SK-N-SH treated with all-trans-retinoic acid at 6 μM for 48 hours (cell line): Measurements from ENCODE around the gene FGG.

Source experiments
- ATAC-seq: fragments of 200-7000 bp; cut with Tn5 transposase; 3 replicates; pipeline ENCODE4 v1.9.1; 2020; ENCODE audit warnings: mild to moderate bottlenecking, moderate library complexity
- ARNTL ChIP-seq: fragments of 450-650 bp; formaldehyde crosslinking; IDR thresholded peaks from 2 replicates; pipeline ENCODE4 v1.5.0; 2020; ENCODE audit warnings: low read depth, mild to moderate bottlenecking, moderate library complexity, borderline replicate concordance
- BACH2 ChIP-seq: fragments of 250-450 bp; sonication (Bioruptor Pico); IDR thresholded peaks from 2 replicates; pipeline ENCODE4 v1.9.0; 2021; ENCODE audit warnings: mild to moderate bottlenecking, borderline replicate concordance
- CSDC2 ChIP-seq: fragments of 250-450 bp; sonication (Bioruptor Pico); IDR thresholded peaks from 2 replicates; pipeline ENCODE4 v1.5.0; 2020; ENCODE audit warnings: mild to moderate bottlenecking, moderate library complexity
- CSRNP3 ChIP-seq: fragments of 250-450 bp; sonication (Bioruptor Pico); IDR thresholded peaks from 2 replicates; pipeline ENCODE4 v1.5.1; 2021; ENCODE audit warnings: mild to moderate bottlenecking, moderate library complexity
- ESRRG ChIP-seq: fragments of 250-450 bp; sonication (Bioruptor Pico); IDR thresholded peaks from 2 replicates; pipeline ENCODE4 v1.6.1; 2021; ENCODE audit warnings: mild to moderate bottlenecking
- GLIS3 ChIP-seq: fragments of 250-450 bp; sonication (Bioruptor Pico); IDR thresholded peaks from 2 replicates; pipeline ENCODE4 v1.5.0; 2020; ENCODE audit warnings: mild to moderate bottlenecking, moderate library complexity
- ISL1 ChIP-seq: fragments of 250-450 bp; sonication (Bioruptor Pico); IDR thresholded peaks from 2 replicates; pipeline ENCODE4 v2.1.2; 2022; ENCODE audit warnings: mild to moderate bottlenecking, moderate library complexity
- OSR1 ChIP-seq: fragments of 250-450 bp; sonication (Bioruptor Pico); IDR thresholded peaks from 2 replicates; pipeline ENCODE4 v1.8.0; 2022; ENCODE audit warnings: moderate library complexity, mild to moderate bottlenecking, inconsistent platforms
- PATZ1 ChIP-seq: fragments of 250-450 bp; sonication (Bioruptor Pico); IDR thresholded peaks from 2 replicates; pipeline ENCODE4 v1.8.0; 2020; ENCODE audit warnings: mild to moderate bottlenecking, moderate library complexity, borderline replicate concordance
- POU6F1 ChIP-seq: fragments of 250-450 bp; sonication (Bioruptor Pico); IDR thresholded peaks from 2 replicates; pipeline ENCODE4 v1.8.0; 2021; ENCODE audit warnings: low read depth, mild to moderate bottlenecking, moderate library complexity, borderline replicate concordance
- PPARA ChIP-seq: fragments of 250-450 bp; sonication (Bioruptor Pico); IDR thresholded peaks from 2 replicates; pipeline ENCODE4 v1.5.0; 2020; ENCODE audit warnings: mild to moderate bottlenecking, borderline replicate concordance
- RARB ChIP-seq: fragments of 250-450 bp; sonication (Bioruptor Pico); IDR thresholded peaks from 2 replicates; pipeline ENCODE4 v1.8.0; 2021; ENCODE audit warnings: mild to moderate bottlenecking, moderate library complexity
- SNAI2 ChIP-seq: fragments of 250-450 bp; sonication (Bioruptor Pico); IDR thresholded peaks from 2 replicates; pipeline ENCODE4 v1.5.0; 2020; ENCODE audit warnings: mild to moderate bottlenecking, moderate library complexity
- TCF4 ChIP-seq: fragments of 250-450 bp; sonication (Bioruptor Pico); IDR thresholded peaks from 2 replicates; pipeline ENCODE4 v1.8.0; 2021; ENCODE audit warnings: mild to moderate bottlenecking, moderate library complexity, borderline replicate concordance
- TOX ChIP-seq: fragments of 250-450 bp; sonication (Bioruptor Pico); IDR thresholded peaks from 2 replicates; pipeline ENCODE4 v1.8.0; 2021; ENCODE audit warnings: mild to moderate bottlenecking, moderate library complexity, borderline replicate concordance
- TSHZ2 ChIP-seq: fragments of 250-450 bp; sonication (Bioruptor Pico); IDR thresholded peaks from 2 replicates; pipeline ENCODE4 v1.5.0; 2020; ENCODE audit warnings: mild to moderate bottlenecking, moderate library complexity
- ZC3H10 ChIP-seq: fragments of 250-450 bp; sonication (Bioruptor Pico); IDR thresholded peaks from 2 replicates; pipeline ENCODE4 v1.5.1; 2021; ENCODE audit warnings: mild to moderate bottlenecking, moderate library complexity
- ZFP3 ChIP-seq: fragments of 250-450 bp; sonication (Bioruptor Pico); IDR thresholded peaks from 2 replicates; pipeline ENCODE4 v1.5.0; 2020; ENCODE audit warnings: mild to moderate bottlenecking, moderate library complexity
- ZFP30 ChIP-seq: fragments of 450-650 bp; formaldehyde crosslinking; IDR thresholded peaks from 2 replicates; pipeline ENCODE4 v1.5.0; 2022; ENCODE audit warnings: mild to moderate bottlenecking, moderate library complexity
- ZNF565 ChIP-seq: fragments of 450-650 bp; formaldehyde crosslinking; conservative IDR thresholded peaks from 2 replicates; pipeline ENCODE4 v1.5.0; 2020; ENCODE audit warnings: low read depth, mild to moderate bottlenecking, moderate library complexity
- ZNF70 ChIP-seq: fragments of 450-650 bp; formaldehyde crosslinking; IDR thresholded peaks from 2 replicates; pipeline ENCODE4 v1.5.0; 2020; ENCODE audit warnings: mild to moderate bottlenecking, moderate library complexity
- ZNF8 ChIP-seq: fragments of 450-650 bp; formaldehyde crosslinking; IDR thresholded peaks from 2 replicates; pipeline ENCODE4 v1.5.0; 2020; ENCODE audit warnings: mild to moderate bottlenecking, moderate library complexity

FGG gene

GRCh38 chr4:154588198-154588597 is 24.3 kb downstream of the FGG start:
- no peak for ATAC-seq
- TF ChIP-seq BACH2 (CRISPR knock-in tag) = no peak
- no peak for TF ChIP-seq TOX (CRISPR knock-in tag)
- TF ChIP-seq ZNF565 = no peak
- TF ChIP-seq ZFP30 (CRISPR knock-in tag) = no peak
- TF ChIP-seq TSHZ2 = no peak
- TF ChIP-seq ESRRG (CRISPR knock-in tag) = no peak
- no peak for TF ChIP-seq ISL1 (CRISPR knock-in tag)
- TF ChIP-seq RARB (CRISPR knock-in tag) = no peak
- TF ChIP-seq SNAI2 (CRISPR knock-in tag) = no peak
- TF ChIP-seq CSDC2 (CRISPR knock-in tag) = no peak
- TF ChIP-seq ZFP3 (CRISPR knock-in tag) = no peak
- no peak for TF ChIP-seq PPARA
- no peak for TF ChIP-seq ZNF8 (CRISPR knock-in tag)
- TF ChIP-seq ARNTL (CRISPR knock-in tag) = no peak
- no peak for TF ChIP-seq ZNF70
- TF ChIP-seq TCF4 (CRISPR knock-in tag) = no peak
- no peak for TF ChIP-seq GLIS3 (CRISPR knock-in tag)
- TF ChIP-seq ZC3H10 (CRISPR knock-in tag) = no peak
- no peak for TF ChIP-seq PATZ1 (CRISPR knock-in tag)

- TF ChIP-seq ZNF8 (CRISPR knock-in tag) (no peak), ZFP30 (CRISPR knock-in tag) (no peak), ZC3H10 (CRISPR knock-in tag) (no peak), CSDC2 (CRISPR knock-in tag) (no peak), TOX (CRISPR knock-in tag) (no peak), ZNF565 (no peak), OSR1 (no peak), SNAI2 (CRISPR knock-in tag) (no peak), CSRNP3 (no peak), RARB (CRISPR knock-in tag) (no peak), POU6F1 (CRISPR knock-in tag) (no peak), GLIS3 (CRISPR knock-in tag) (no peak), ESRRG (CRISPR knock-in tag) (no peak), PATZ1 (CRISPR knock-in tag) (no peak), ARNTL (CRISPR knock-in tag) (no peak), ZFP3 (CRISPR knock-in tag) (no peak), TCF4 (CRISPR knock-in tag) (no peak)
- peak; percentile 30 for ATAC-seq
Measured at GRCh38 chr4:154586296-154587033, 26.0 kb downstream of the FGG start.
